D341Med (cell line): Measurements from ENCODE around the gene TYMS.

ENCODE experiments used
- DNase-seq: peaks from one replicate; pipeline ENCODE4 v3.0.0; 2012; ENCODE audit warnings: low spot score

Gene TYMS

DNA sequence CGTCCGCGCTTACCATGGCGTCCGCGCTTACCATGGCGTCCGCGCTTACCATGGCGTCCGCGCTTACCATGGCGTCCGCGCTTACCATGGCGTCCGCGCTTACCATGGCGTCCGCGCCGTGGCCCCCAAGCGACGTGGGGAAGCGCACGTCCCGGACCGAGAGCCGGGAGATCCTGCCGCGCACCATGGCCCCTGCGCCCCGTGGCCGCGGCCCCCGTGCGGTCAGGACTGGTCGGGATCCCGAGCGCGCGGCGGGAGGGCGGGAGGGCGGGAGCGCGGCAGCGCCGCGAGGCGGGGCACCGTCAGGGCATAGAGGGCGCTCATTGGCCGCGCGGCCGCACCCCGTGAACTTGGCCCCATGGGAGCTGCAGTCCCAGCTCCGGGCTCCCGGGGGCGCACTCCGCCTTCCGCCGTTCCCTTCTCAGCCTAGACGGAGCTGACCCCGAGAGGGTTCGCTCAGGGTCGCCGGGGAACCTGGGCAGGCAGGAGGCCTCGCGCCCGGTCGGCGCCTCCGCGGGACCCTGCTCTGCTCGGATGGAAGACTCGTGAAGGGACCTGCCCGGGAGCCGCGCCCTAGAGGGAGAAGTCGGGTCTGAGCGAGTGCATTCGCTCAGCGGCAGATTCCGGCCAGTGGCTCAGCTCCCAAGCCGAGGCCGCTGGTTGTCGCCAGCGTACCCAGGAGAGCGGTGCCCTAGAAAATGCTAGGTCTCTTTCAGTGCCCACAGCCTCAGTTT lies 55.1 kb downstream of the TYMS start, which contains the start of gene ENOSF1:
Gene ENOSF1 (minus strand): TSS at position 230 of the 734 bp plus-strand sequence. CDS start 43 bp downstream, at position 187.
- no peak for DNase-seq

DNA sequence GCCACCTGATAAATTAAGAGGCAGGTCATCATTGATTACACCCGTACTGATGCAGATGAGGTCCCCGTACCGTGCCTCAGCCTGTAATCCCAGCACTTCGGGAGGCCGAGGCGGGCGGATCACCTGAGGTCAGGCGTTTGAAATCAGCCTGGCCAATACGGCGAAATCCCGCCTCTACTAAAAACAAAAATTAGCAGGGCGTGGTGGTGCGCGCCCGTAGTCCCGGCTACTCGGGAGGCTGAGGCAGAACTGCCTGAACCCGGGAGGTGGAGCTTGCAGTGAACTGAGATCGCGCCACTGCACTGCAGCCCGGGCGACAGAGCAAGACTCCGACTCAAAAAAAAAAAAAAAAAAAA lies 55.7 kb downstream of the TYMS start:
- DNase-seq = no peak

DNA sequence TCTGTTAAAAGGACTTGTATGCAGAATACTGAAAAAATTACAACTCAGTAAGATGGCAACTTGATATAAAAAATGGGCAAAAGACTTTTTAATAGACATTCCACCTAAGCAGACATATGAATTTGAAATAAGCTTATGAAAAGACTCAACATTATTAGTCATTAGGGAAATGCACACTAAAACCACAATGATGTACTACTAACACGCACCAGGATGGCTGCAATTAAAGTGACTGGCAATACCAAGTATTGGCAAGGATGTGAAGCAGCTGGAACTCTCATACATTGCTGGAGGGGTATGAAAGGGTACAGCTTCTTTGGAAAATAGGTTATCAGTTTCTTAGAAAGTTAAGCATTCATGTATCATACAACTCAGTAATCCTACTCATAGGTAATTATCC lies 58.2 kb downstream of the TYMS start:
- no peak for DNase-seq

DNA sequence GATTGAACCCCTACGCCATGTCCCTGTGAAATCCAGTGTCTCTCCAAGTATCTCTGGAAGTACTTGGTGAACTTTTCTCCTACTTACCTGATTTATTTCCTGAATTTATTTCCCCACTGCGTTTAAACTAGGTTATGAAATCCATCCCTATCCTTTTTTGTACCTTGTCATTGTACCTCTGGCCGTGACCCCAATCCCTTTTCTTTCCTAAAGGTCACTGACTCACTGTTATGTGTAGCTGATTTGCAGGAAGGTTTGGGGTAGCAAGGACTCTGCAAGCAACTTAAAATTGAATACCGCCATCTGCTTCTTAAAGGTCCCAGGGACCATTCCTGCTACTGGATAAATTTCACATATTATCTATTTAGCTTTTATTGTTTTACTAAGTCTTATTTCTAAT lies 59.5 kb downstream of the TYMS start:
- DNase-seq = no peak
